Suprapubic skin (tissue), 4 donors: ENCODE data around the gene COA8. TPM values are rescaled to one million over a fixed set of nuclear protein-coding genes. Genes with fewer than 3 reads are reported as not detected.

Source experiments
- DNase-seq, 2 donors: peaks; one replicate each; pipeline ENCODE4 v3.0.0-alpha.2; 2019; ENCODE audit warnings: low spot score in 2 of 2
- H3K27ac ChIP-seq: fragments of 200-600 bp; sonication (generic); one replicate; pipeline ENCODE4 v1.5.1; 2019
- H3K27me3 ChIP-seq: fragments of 200-600 bp; sonication (generic); one replicate; pipeline ENCODE4 v1.5.1; 2019
- H3K36me3 ChIP-seq: fragments of 200-600 bp; sonication (generic); one replicate; pipeline ENCODE4 v1.5.1; 2019
- H3K4me1 ChIP-seq: fragments of 200-600 bp; sonication (generic); one replicate; pipeline ENCODE4 v1.5.1; 2019
- H3K4me3 ChIP-seq: fragments of 200-600 bp; sonication (generic); one replicate; pipeline ENCODE4 v1.5.1; 2019; ENCODE audit warnings: mild to moderate bottlenecking
- H3K9me3 ChIP-seq: fragments of 200-600 bp; sonication (generic); one replicate; pipeline ENCODE4 v1.5.1; 2019
- EP300 ChIP-seq: sonication (generic); formaldehyde crosslinking; IDR thresholded peaks from one replicate; pipeline ENCODE4 v1.6.1; 2017; ENCODE audit warnings: antibody characterized with exemption
- POLR2A ChIP-seq, 2 donors: fragments of 450-650 bp; IDR thresholded peaks; one replicate each; pipeline ENCODE4 v1.6.1; 2017; ENCODE audit warnings: antibody characterized with exemption in 2 of 2, mild to moderate bottlenecking in 2 of 2, moderate library complexity in 2 of 2
- POLR2AphosphoS5 ChIP-seq, 3 donors: sonication (generic); formaldehyde crosslinking; IDR thresholded peaks; one replicate each; pipeline ENCODE4 v1.6.1; 2017; ENCODE audit warnings: antibody characterized with exemption in 3 of 3
- WGBS: methylation state at CpG from one replicate; pipeline ENCODE4 v1.1.5; 2018; 5-methylcytosine and 5-hydroxymethylcytosine counted together
- total RNA-seq, 4 donors: library from RNA; depleted of rRNA; stranded (reverse); fragments of >200 nt; gene quantifications; one replicate each; pipeline ENCODE4 v1.1.0, GENCODE V29; 2016
- TF ChIP-seq, protein P1 (sequence below), 2 donors: fragments of 200-600 bp in 1 of 2; fragments of 450-650 bp in 1 of 2; sonication (generic) in 1 of 2; IDR thresholded peaks; one replicate each; pipeline ENCODE4 v1.5.1; 2016 to 2019; ENCODE audit warnings: antibody characterized with exemption in 2 of 2, mild to moderate bottlenecking in 1 of 2, moderate library complexity in 1 of 2

Gene COA8
- total RNA-seq, 4 donors from 2014 or later = 17.1 to 30.3 (median 21.9) TPM

DNA sequence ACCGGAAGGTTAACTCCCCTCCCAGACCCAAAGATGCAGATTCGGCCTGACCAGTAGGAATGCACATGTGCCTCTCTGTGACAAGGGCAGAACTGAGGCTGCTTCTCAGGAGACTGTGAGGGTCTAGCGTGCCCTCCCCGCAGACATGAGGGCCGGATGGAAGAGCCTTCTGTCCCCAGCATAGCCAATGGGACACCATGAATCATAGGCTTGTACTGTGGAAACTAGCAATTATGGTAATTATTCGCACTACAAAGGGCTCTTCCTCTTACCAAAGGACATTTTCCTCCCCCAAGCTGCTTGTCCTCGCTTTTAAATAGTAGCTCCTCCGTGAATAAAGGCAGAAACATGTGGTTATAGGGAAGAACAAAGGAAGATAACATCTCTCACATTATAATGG lies 6.2 kb downstream of the COA8 start:
- no peak overlapping the region for H3K27ac ChIP-seq
- peaks cover 12% of the 10 kb centered on the region for H3K36me3 ChIP-seq
- peaks cover 25% of the 10 kb centered on the region for H3K4me1 ChIP-seq
- 69% methylated on average over 7 of the region's 8 CpGs for WGBS
- no peak for DNase-seq
- no peaks in the 10 kb centered on the region for H3K27me3 ChIP-seq
- H3K9me3 ChIP-seq = no peaks in the 10 kb centered on the region
- H3K4me3 ChIP-seq = no peak overlapping the region
- TF ChIP-seq POLR2A (IDR thresholded peaks at IDR 0.05) = no peak
- TF ChIP-seq, protein P1, sequence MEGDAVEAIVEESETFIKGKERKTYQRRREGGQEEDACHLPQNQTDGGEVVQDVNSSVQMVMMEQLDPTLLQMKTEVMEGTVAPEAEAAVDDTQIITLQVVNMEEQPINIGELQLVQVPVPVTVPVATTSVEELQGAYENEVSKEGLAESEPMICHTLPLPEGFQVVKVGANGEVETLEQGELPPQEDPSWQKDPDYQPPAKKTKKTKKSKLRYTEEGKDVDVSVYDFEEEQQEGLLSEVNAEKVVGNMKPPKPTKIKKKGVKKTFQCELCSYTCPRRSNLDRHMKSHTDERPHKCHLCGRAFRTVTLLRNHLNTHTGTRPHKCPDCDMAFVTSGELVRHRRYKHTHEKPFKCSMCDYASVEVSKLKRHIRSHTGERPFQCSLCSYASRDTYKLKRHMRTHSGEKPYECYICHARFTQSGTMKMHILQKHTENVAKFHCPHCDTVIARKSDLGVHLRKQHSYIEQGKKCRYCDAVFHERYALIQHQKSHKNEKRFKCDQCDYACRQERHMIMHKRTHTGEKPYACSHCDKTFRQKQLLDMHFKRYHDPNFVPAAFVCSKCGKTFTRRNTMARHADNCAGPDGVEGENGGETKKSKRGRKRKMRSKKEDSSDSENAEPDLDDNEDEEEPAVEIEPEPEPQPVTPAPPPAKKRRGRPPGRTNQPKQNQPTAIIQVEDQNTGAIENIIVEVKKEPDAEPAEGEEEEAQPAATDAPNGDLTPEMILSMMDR (IDR thresholded peaks at IDR 0.05) = no peak
- TF ChIP-seq EP300 = no peak

DNA sequence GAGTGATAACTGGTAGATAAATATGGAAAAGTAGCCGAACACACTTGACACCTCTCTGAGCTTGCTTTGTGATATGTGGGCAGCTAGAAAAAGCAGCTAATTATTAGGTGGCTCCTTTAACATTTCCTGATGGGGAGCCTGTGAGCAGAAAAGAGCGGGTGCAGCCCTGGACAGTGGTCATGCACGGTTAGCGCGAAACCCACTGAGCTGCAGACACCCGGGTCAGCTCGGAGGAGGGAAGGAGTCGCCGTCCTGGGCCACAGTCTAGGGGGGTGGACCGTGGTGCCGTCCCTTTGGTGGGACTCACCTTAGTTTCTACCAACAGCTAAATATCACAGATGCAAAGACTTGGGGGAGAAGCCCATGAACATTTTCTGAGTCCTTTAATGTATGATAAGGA lies 6.6 kb downstream of the COA8 start:
- no peaks in the 10 kb centered on the region for H3K27me3 ChIP-seq
- peaks cover 22% of the 10 kb centered on the region for H3K4me1 ChIP-seq
- TF ChIP-seq POLR2AphosphoS5 (IDR thresholded peaks at IDR 0.05) (no peak), EP300 (no peak), POLR2A (IDR thresholded peaks at IDR 0.05) (no peak)
- TF ChIP-seq, protein P1 (IDR thresholded peaks at IDR 0.05) = no peak
- DNase-seq = no peak
- H3K9me3 ChIP-seq = no peaks in the 10 kb centered on the region
- H3K27ac ChIP-seq = no peak overlapping the region
- peaks cover 12% of the 10 kb centered on the region for H3K36me3 ChIP-seq
- WGBS = 81% methylated on average over 11 of the region's 11 CpGs
- H3K4me3 ChIP-seq = no peak overlapping the region

DNA sequence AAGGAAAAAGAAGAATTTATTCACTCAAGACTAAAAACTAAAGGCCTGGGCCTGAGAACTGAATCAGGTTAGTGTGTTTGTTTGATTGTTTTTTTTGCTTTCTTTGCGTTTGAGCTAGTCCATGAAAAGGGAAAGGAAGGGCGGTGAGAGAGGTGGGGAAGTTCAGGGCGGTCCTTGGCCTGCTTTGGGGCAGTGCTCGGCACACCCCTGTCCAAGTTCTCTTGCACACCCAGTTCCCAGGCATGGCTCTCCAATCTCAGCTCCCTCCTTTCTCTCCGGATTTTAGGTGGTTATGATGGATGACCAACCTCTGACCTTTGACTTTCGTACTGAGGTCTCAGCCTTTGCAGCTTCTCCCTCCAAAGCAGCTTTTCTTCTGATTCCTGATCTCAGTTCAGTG lies 11.3 kb downstream of the COA8 start:
- Histone ChIP-seq H3K4me1 (peaks cover 33% of the 10 kb centered on the region), H3K36me3 (peaks cover 20% of the 10 kb centered on the region), H3K4me3 (no peak overlapping the region), H3K9me3 (no peaks in the 10 kb centered on the region), H3K27me3 (no peaks in the 10 kb centered on the region), H3K27ac (no peak overlapping the region)
- DNase-seq = no peak
- TF ChIP-seq EP300 (no peak), POLR2AphosphoS5 (IDR thresholded peaks at IDR 0.05) (no peak), POLR2A (IDR thresholded peaks at IDR 0.05) (no peak)
- TF ChIP-seq, protein P1 (IDR thresholded peaks at IDR 0.05) = no peak
- 60% methylated on average over 6 of the region's 6 CpGs for WGBS

DNA sequence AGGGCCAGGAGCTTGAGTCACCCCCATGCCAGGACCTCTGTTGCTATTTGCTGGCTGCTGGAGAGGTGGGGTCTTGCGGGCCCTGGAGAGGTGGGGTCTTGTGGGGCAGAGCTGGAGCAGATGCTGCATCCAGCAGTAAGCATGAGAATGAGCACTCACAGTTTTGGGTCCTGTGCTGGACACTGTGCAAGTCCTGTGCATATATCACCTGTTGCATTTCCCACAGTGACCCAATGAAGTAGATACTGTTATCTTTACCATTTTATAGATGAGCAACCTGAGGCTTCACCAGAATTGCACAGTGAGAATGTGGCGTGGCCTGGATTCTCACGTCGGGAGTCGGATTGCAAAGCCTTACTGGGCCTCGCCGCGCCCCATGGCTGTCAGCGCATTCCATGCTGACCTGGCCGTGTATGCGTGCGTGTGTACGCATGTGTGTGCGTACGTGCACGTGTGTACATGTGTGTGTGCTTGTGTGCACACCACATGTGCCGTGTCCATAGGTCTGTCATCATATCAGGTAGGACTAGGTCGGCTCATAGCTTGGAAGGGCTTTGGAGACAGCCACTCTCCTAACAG lies 12.0 kb downstream of the COA8 start:
- peaks cover 33% of the 10 kb centered on the region for H3K4me1 ChIP-seq

DNA sequence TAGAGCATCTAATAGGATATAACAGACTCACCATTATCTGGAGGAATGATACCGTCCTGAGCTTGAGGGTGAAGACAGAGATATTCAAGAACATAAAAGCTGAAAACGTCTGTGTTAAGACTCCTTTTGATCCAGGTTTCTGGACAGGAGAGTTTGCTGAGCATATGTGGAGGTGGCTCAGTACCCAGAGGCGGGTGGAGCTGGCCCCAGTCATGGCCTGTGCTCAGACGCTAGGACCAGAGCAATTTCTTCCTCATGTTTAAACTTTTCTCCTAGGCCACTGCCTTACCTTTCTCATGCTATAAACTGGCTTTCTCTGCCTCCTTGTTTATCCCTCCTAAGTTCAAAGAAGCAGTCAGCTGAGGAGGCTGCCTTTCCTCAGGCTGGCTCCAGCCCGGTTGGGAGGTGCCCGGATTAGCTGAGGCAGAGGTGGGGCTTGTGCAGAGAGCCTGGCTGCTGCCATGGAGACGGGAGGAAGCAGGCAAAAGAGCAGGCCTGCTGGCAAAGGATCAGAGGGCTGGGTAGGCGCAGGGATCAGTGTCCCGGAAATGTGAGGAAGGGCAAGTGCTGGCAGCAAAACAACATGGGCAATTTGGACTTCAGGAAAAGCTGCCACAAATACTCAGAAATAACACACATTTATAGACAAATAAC lies 13.7 kb downstream of the COA8 start:
- H3K4me1 ChIP-seq = peaks cover 38% of the 10 kb centered on the region

More for the DNA sequence above, 12.0 kb downstream of the COA8 start:
- 87% methylated on average over 18 of the region's 18 CpGs for WGBS
- Histone ChIP-seq H3K27me3 (no peaks in the 10 kb centered on the region), H3K4me3 (no peak overlapping the region), H3K27ac (no peak overlapping the region), H3K9me3 (no peaks in the 10 kb centered on the region), H3K36me3 (peaks cover 27% of the 10 kb centered on the region)
- no peak for DNase-seq
- TF ChIP-seq, protein P1 (IDR thresholded peaks at IDR 0.05) = no peak
- TF ChIP-seq EP300 = no peak
- TF ChIP-seq POLR2AphosphoS5 (IDR thresholded peaks at IDR 0.05) = no peak
- TF ChIP-seq POLR2A (IDR thresholded peaks at IDR 0.05) = no peak

More for the DNA sequence above, 13.7 kb downstream of the COA8 start:
- no peak overlapping the region for H3K4me3 ChIP-seq
- 8% methylated on average over 9 of the region's 9 CpGs for WGBS
- no peaks in the 10 kb centered on the region for H3K27me3 ChIP-seq
- no peaks in the 10 kb centered on the region for H3K9me3 ChIP-seq
- peak; percentile 93 to 94 for DNase-seq
- TF ChIP-seq POLR2AphosphoS5 (IDR thresholded peaks at IDR 0.05) (peak in 1 of 3 donors; percentile 58), POLR2A (IDR thresholded peaks at IDR 0.05) (no peak), EP300 (no peak)
- TF ChIP-seq, protein P1 (IDR thresholded peaks at IDR 0.05) = no peak
- peak overlapping the region; percentile 77 for H3K27ac ChIP-seq
- H3K36me3 ChIP-seq = peaks cover 35% of the 10 kb centered on the region
